HEK293T (cell line): Measurements from ENCODE around the gene TMEM38B.
A peak's percentile ranks its signal among the peaks of the same experiment; 100 is the strongest.

ENCODE experiments used
- CTCF ChIA-PET: fragments of 350-600 bp; formaldehyde crosslinking; extraction: SDS; loops from one replicate; lab custom pipeline; 2021; ENCODE audit warnings: antibody characterized with exemption, inconsistent platforms; lab: Yijun Ruan, JAX
- POLR2A ChIA-PET: fragments of 350-600 bp; formaldehyde crosslinking; extraction: SDS; loops from one replicate; lab custom pipeline; 2020; ENCODE audit warnings: antibody characterized with exemption, inconsistent platforms; lab: Yijun Ruan, JAX
- DNase-seq: peaks from one replicate; pipeline ENCODE4 v3.0.0; 2012; ENCODE audit warnings: mixed read lengths; ENCODE audit errors: extremely low spot score
- ARNT ChIP-seq: fragments of 450-650 bp; IDR thresholded peaks from 2 replicates; pipeline ENCODE4 v1.6.1; 2017; ENCODE audit warnings: mild to moderate bottlenecking
- BHLHE40 ChIP-seq: fragments of 450-650 bp; IDR thresholded peaks from 2 replicates; pipeline ENCODE4 v1.6.1; 2016; ENCODE audit warnings: mild to moderate bottlenecking, moderate library complexity, borderline replicate concordance
- CTBP1 ChIP-seq: fragments of 450-650 bp; IDR thresholded peaks from 2 replicates; pipeline ENCODE4 v1.6.1; 2016; ENCODE audit warnings: borderline replicate concordance
- ELF4 ChIP-seq: fragments of 450-650 bp; IDR thresholded peaks from 2 replicates; pipeline ENCODE4 v1.6.1; 2017; ENCODE audit warnings: antibody characterized with exemption
- FOXA1 ChIP-seq: fragments of 450-650 bp; IDR thresholded peaks from 2 replicates; pipeline ENCODE4 v1.6.1; 2016; ENCODE audit warnings: mild to moderate bottlenecking
- FOXK2 ChIP-seq: fragments of 450-650 bp; IDR thresholded peaks from 2 replicates; pipeline ENCODE4 v1.6.1; 2016; ENCODE audit warnings: mild to moderate bottlenecking
- FOXM1 ChIP-seq: fragments of 450-650 bp; IDR thresholded peaks from 2 replicates; pipeline ENCODE4 v1.6.1; 2017; ENCODE audit warnings: mild to moderate bottlenecking, borderline replicate concordance
- HDGF ChIP-seq: fragments of 450-650 bp; IDR thresholded peaks from 2 replicates; pipeline ENCODE4 v1.6.1; 2017; ENCODE audit warnings: antibody characterized with exemption, borderline replicate concordance
- L3MBTL2 ChIP-seq: fragments of 450-650 bp; conservative IDR thresholded peaks from 2 replicates; pipeline ENCODE4 v1.6.1; 2016; ENCODE audit warnings: mild to moderate bottlenecking
- LEF1 ChIP-seq: fragments of 450-650 bp; IDR thresholded peaks from 2 replicates; pipeline ENCODE4 v1.6.1; 2017; ENCODE audit warnings: mild to moderate bottlenecking, borderline replicate concordance
- NFRKB ChIP-seq: fragments of 450-650 bp; IDR thresholded peaks from 2 replicates; pipeline ENCODE4 v1.6.1; 2016; ENCODE audit warnings: mild to moderate bottlenecking, moderate library complexity
- SP1 ChIP-seq: fragments of 450-650 bp; IDR thresholded peaks from 2 replicates; pipeline ENCODE4 v1.6.1; 2017
- SUZ12 ChIP-seq: fragments of 450-650 bp; IDR thresholded peaks from 2 replicates; pipeline ENCODE4 v1.6.1; 2016; ENCODE audit warnings: mild to moderate bottlenecking
- TARDBP ChIP-seq: fragments of 450-650 bp; IDR thresholded peaks from 2 replicates; pipeline ENCODE4 v1.6.1; 2016
- ZNF384 ChIP-seq: fragments of 450-650 bp; IDR thresholded peaks from 2 replicates; pipeline ENCODE4 v1.6.1; 2016
- TF ChIP-seq, protein P1 (sequence below): fragments of 450-650 bp; IDR thresholded peaks from 2 replicates; pipeline ENCODE4 v1.6.1; 2016

The TMEM38B gene, protein sequence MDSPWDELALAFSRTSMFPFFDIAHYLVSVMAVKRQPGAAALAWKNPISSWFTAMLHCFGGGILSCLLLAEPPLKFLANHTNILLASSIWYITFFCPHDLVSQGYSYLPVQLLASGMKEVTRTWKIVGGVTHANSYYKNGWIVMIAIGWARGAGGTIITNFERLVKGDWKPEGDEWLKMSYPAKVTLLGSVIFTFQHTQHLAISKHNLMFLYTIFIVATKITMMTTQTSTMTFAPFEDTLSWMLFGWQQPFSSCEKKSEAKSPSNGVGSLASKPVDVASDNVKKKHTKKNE

DNA sequence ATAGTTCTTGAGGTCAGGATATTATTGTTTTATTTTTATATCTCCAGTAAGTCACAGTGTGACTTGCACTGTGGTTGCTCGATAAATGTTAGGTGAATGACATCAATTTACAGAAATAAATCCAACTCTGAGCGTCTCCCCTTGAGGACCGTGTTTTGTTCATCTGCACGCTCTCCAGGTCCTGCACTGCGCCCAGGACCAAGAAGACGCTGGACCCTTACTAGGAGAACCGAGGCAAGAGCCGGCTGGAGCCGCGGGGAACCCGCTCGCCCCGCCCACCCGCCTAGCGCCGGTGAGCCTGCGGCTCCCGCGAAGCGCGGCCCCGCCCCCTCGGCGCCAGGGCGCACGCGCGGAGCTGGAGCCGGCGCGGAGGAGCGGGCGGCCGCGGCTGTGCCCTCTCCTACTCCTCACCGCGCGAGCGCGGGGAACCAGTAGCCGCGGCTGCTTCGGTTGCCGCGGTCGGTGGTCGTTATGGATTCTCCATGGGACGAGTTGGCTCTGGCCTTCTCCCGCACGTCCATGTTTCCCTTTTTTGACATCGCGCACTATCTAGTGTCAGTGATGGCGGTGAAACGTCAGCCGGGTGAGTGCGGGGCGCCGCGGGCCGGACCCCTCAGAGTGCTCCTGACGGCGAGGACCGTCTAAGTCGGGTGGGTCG, at the start of gene TMEM38B:
TSS of gene TMEM38B (plus strand) at position 352 of the 658 bp plus-strand sequence. CDS start at position 472, 120 bp downstream.
- TF ChIP-seq NFRKB (no peak), ELF4 (no peak), BHLHE40 (no peak), TARDBP (no peak), L3MBTL2 (no peak), ZNF384 (no peak), HDGF (no peak), SUZ12 (no peak), FOXA1 (no peak), FOXK2 (no peak), CTBP1 (no peak), SP1 (no peak), LEF1 (no peak), FOXM1 (no peak), ARNT (no peak)
- TF ChIP-seq, protein P1, sequence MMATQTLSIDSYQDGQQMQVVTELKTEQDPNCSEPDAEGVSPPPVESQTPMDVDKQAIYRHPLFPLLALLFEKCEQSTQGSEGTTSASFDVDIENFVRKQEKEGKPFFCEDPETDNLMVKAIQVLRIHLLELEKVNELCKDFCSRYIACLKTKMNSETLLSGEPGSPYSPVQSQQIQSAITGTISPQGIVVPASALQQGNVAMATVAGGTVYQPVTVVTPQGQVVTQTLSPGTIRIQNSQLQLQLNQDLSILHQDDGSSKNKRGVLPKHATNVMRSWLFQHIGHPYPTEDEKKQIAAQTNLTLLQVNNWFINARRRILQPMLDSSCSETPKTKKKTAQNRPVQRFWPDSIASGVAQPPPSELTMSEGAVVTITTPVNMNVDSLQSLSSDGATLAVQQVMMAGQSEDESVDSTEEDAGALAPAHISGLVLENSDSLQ: no peak
- DNase-seq: peak; percentile 94
- POLR2A ChIA-PET: interaction anchor here (1.0 to 2.1 kb wide), 9 partner anchors 13 to 137 kb away, joined by 3 to 9 read pairs (median 4); partner anchors contain the start of gene FKTN
- CTCF ChIA-PET: interaction anchor here (0.9 to 1.4 kb wide), 4 partner anchors 20 to 187 kb away, joined by 3 read pairs; no protein-coding TSS in a partner anchor

DNA sequence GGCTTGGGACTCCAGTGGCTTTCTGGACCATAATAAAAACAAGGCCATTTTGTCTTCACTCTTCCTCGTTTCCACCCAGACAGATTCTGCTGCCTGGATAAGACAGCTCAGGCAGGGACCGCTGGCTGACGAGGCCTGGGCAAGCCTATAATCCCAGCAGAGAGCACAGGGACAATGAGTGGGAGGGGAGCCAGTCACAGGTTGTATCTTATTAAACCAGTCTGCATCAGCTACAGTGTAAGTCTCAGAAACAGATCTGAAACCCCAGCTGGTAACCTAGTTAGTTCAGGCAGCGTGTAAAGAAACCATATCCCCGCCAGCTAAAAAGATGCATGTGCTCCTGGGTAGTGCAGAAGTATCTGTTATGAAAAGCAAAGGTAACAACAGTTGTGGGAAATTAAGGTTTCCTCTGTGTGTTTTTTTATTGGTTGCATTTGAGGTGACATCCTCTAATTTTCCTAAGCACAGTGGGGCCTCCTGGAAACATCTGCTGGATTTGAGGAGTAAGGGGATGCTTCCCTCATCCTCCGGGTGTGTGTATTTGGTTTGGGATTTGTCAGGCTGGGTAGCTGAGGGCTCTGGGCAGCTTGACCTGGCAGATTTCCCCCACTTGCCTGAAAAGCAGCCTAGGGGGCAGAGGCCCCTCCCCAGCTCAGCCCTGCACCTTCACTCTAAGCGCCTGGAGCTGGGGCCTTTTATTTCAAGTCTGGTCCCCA, 47.3 kb upstream of the TMEM38B start:
- POLR2A ChIA-PET: interaction anchor here (1.1 kb wide), 1 partner anchor 8 kb away, joined by 3 read pairs; no protein-coding TSS in a partner anchor
- CTCF ChIA-PET: interaction anchor here (0.6 to 1.1 kb wide), 3 partner anchors 9 to 190 kb away, joined by 3 to 5 read pairs (median 3); no protein-coding TSS in a partner anchor

DNA sequence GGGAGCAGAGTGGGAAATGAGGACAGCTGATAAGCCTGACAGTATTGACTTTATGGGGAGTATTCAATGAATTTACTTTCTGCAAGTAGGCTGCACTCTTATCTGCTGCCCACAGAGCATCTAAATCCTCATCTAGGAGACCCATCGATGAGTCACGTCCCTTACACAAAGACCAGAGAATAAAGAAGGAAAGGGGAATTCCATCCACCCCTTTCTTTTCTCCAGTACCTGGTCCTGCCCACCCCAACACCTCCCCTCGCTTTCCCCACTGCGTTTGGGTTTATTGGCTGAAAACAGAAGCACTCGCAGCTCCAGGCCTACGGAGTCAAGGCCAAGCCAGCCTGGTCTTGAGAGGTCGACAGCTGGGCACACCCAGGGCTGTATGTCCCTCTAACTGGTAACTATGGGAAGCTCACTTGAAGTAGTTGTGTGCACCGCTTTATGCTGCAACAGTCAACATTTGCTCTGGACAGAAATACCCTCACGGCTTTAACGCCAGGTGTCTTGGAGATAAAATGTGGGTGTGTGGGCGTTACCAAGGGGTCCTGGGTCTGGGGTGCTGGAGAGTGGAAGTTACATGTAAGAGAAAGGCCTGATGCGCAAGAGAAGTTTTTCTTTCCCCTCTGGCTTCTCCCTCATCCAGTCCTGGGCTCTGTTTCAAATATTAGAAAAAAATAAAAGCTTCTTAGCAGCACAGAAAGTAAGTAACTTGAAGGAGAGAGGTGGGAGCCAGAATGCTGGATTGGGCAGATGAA, 46.6 kb upstream of the TMEM38B start:
- DNase-seq: no peak
- TF ChIP-seq SUZ12 (no peak), SP1 (no peak), LEF1 (no peak), ELF4 (no peak), FOXM1 (no peak), HDGF (no peak), BHLHE40 (no peak), NFRKB (no peak)
- TF ChIP-seq, protein P1: no peak
- POLR2A ChIA-PET: interaction anchor here (1.1 kb wide), 1 partner anchor 9 kb away, joined by 3 read pairs; no protein-coding TSS in a partner anchor
- CTCF ChIA-PET: interaction anchor here (0.6 to 0.9 kb wide), 2 partner anchors 10 to 189 kb away, joined by 3 to 5 read pairs; no protein-coding TSS in a partner anchor

More for the DNA sequence above, 47.3 kb upstream of the TMEM38B start:
- no peak for DNase-seq
- no peak for TF ChIP-seq L3MBTL2
- no peak for TF ChIP-seq SUZ12
- TF ChIP-seq TARDBP: no peak
- TF ChIP-seq FOXM1: no peak
- no peak for TF ChIP-seq HDGF
- no peak for TF ChIP-seq ARNT
- no peak for TF ChIP-seq NFRKB
- TF ChIP-seq SP1: no peak

DNA sequence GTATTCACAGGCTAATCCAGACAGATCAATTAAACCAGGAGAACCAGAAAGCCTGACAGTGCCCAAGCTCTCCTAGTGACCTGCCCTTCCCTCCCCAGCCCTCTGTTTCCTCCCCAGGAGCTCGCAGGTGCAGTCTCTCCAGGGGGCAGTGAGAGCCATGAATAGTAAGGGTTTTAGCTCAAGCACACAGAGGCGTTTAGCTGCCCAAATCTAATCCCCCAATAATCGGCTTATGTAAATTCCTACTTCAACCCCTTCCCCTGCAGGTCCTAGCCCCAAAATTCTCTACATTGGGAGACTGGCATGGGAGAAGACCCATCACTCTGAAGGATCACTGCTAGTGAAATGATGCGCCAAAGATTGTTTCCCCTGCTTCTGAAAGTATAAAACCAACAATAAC, 42.5 kb upstream of the TMEM38B start:
- CTCF ChIA-PET: interaction anchor here (0.7 kb wide), 1 partner anchor 38 kb away, joined by 3 read pairs; no protein-coding TSS in a partner anchor
- POLR2A ChIA-PET: no interaction called here
- no peak for DNase-seq
- TF ChIP-seq SUZ12: no peak
- no peak for TF ChIP-seq FOXK2
- no peak for TF ChIP-seq NFRKB

DNA sequence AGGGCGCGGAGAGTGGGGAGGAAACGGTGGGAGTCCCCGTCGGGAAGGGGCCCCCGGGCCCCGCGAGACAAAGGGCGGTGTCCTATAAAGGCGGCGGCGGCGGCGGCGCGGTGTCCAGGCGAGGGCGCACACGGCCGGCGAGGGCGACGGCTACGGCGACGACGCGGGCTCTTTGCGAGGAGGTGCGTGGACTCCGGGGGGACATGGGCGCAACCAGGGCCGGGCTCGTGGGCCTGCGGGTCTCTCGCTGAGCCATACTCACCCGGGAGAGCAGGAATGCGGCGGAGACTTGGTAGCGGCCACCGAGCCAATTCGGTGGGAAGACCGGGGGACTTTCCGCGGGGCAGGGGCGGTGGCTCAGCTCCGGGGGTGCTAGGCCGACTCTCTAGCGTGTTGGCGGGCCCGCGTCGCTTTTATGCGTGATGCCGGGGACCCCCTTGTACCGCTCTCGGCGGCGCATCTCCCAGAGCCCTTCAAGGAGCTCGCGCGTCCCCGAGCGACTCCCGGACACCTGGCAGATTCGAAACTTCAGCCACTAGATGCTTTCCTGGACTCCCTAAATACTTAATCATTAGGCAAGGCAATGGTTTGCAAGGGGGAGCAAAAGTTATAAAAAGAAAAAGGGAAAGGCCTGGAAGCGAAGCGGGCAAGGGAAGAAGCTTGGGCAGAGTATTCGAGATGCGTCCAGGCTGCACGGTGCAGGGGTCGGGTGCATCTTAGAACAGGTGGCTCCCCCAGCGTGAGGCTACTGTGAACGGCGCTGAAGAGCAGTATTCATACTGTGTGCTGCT, 38.0 kb upstream of the TMEM38B start:
- DNase-seq: peak; percentile 42
- ChIA-PET POLR2A (no interaction called here), CTCF (no interaction called here)
- TF ChIP-seq FOXK2 (no peak), ELF4 (no peak), L3MBTL2 (peak; percentile 70)
